Measurements from ENCODE around the gene CES5A. TPM values are rescaled to one million over a fixed set of nuclear protein-coding genes. Genes with fewer than 3 reads are reported as not detected.
"Not testable (repeated sequence)": the region's sequence is repeated elsewhere in the genome, so short reads cannot be mapped to it uniquely, and the experiment has no call there.

CES5A gene
- total RNA-seq, 1 donor from 2014 or later: not detected

DNA sequence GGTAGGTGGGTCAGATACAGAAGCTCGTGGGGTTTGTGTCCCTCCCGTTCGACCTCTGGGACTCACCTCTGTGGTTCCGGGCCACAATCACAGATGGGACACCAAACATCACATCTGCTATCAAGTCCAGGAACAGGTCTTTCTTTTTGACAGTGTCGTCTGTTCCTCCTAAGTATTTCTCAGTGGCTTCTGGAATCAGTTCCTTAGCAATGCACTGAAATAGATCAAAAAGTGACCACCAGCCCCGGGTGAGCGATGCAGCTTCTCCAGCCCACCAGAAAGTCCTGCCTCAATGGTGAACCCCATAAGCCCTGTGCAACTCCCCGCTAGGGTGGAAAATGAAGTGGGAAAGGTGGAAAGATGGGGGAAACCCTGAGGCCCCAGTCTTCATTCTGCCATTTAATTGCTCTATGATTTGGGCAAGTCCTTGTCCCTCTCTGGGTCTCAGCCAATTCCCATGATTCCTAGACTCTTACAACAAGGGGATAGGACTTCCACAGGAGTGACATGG is 64.7 kb downstream of the CES5A start:
- FAIRE-seq (no peak), DNase-seq (ENCODE audit: low read depth) (no peak)
- no peak overlapping the region for H3K4me3 ChIP-seq (ENCODE audit: low read depth, low read length)
- H3K36me3 ChIP-seq (ENCODE audit: control insufficient read depth, insufficient read depth, low read length): no peaks in the 10 kb centered on the region
- no peaks in the 10 kb centered on the region for H3K27me3 ChIP-seq (ENCODE audit: control insufficient read depth, insufficient read depth, low read length)
- TF ChIP-seq, protein P1, sequence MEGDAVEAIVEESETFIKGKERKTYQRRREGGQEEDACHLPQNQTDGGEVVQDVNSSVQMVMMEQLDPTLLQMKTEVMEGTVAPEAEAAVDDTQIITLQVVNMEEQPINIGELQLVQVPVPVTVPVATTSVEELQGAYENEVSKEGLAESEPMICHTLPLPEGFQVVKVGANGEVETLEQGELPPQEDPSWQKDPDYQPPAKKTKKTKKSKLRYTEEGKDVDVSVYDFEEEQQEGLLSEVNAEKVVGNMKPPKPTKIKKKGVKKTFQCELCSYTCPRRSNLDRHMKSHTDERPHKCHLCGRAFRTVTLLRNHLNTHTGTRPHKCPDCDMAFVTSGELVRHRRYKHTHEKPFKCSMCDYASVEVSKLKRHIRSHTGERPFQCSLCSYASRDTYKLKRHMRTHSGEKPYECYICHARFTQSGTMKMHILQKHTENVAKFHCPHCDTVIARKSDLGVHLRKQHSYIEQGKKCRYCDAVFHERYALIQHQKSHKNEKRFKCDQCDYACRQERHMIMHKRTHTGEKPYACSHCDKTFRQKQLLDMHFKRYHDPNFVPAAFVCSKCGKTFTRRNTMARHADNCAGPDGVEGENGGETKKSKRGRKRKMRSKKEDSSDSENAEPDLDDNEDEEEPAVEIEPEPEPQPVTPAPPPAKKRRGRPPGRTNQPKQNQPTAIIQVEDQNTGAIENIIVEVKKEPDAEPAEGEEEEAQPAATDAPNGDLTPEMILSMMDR (IDR thresholded peaks at IDR 0.05; ENCODE audit: insufficient read depth, low read length, severe bottlenecking): no peak

DNA sequence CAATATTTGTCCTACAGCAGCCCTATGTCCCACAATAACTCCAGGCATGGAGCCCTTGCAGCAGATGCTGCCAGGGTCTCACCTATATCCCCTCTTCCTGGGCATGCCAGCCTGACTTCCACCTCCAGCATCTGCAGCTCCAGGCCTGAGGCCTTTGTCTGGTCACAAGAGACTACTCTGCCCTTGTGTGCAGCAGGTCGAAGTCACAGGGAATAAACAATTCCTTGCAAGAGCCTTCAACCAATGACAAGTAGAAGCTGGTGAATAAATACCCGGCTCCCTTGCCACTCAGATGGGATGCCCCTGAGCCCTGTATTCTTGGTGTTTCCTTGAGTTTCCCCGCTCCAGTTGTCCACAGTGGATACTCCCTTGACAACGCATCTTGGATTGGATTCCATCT is 65.3 kb downstream of the CES5A start:
- H3K36me3 ChIP-seq (ENCODE audit: control insufficient read depth, insufficient read depth, low read length): no peaks in the 10 kb centered on the region
- no peaks in the 10 kb centered on the region for H3K27me3 ChIP-seq (ENCODE audit: control insufficient read depth, insufficient read depth, low read length)
- TF ChIP-seq, protein P1 (IDR thresholded peaks at IDR 0.05; ENCODE audit: insufficient read depth, low read length, severe bottlenecking): no peak
- no peak overlapping the region for H3K4me3 ChIP-seq (ENCODE audit: low read depth, low read length)
- DNase-seq (ENCODE audit: low read depth): no peak
- FAIRE-seq: no peak

DNA sequence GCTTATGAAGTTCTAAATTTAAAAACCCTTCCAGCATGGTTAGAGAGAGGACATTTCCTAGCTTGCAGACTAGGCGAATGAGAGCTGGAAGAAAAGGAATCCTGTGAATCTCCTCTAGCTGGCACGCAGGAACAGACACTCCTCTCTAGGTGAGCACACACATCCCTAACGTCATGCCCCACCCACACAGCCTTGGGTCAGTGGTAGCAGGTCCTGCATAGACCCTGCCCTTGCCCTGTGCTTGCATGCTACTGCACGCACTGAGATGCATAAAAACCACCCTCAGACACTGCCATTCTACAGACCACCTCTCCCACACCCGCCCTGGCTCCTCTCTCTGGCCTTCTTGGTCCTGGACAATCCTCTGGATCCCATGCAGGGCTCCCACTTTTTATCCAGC is 65.8 kb downstream of the CES5A start:
- H3K27me3 ChIP-seq (ENCODE audit: control insufficient read depth, insufficient read depth, low read length): no peaks in the 10 kb centered on the region
- H3K36me3 ChIP-seq (ENCODE audit: control insufficient read depth, insufficient read depth, low read length): no peaks in the 10 kb centered on the region
- no peak for FAIRE-seq
- TF ChIP-seq, protein P1 (IDR thresholded peaks at IDR 0.05; ENCODE audit: insufficient read depth, low read length, severe bottlenecking): no peak
- H3K4me3 ChIP-seq (ENCODE audit: low read depth, low read length): no peak overlapping the region
- DNase-seq (ENCODE audit: low read depth): no peak

DNA sequence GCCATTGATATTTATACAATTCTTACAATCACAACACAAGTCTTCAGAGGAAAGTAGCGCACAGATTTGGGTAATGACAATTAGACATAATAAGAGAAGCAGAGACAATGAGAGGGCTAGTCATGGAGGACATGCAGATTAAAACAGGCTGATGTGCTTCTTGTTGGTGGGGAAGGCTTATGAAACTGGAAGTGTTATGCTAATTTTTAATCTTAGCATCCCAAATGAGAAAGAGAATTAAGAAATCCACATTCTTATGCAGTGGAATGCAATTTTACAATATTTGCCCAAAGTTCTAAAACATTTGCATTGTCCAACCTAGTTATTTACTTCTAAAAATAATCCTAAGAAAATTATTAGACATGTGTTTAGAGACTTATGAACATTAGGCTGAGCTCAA is 66.9 kb downstream of the CES5A start:
- DNase-seq (ENCODE audit: low read depth); FAIRE-seq; H3K27me3 ChIP-seq (ENCODE audit: control insufficient read depth, insufficient read depth, low read length); H3K4me3 ChIP-seq (ENCODE audit: low read depth, low read length); H3K36me3 ChIP-seq (ENCODE audit: control insufficient read depth, insufficient read depth, low read length): not testable (repeated sequence)

DNA sequence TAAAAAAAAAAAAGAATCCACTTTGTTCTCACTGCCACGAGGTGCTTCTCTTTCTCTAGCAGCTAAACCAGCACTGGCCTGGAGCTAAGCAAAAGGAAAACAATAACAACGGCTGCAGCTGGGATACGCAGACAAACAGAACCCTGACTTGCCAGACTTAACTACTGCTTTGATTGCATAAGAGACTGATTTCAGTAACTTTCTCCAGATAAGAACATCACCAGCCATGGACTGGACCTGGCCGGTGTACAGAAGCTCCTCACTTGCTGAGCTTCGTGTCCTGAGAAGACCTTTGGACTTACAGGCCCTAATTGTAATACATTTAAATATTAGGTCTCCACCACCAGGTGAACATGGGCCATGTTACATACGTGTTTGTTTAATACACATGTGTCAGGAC is 70.1 kb downstream of the CES5A start:
- not testable (repeated sequence) for H3K36me3 ChIP-seq (ENCODE audit: control insufficient read depth, insufficient read depth, low read length); DNase-seq (ENCODE audit: low read depth); H3K4me3 ChIP-seq (ENCODE audit: low read depth, low read length); H3K27me3 ChIP-seq (ENCODE audit: control insufficient read depth, insufficient read depth, low read length); FAIRE-seq

DNA sequence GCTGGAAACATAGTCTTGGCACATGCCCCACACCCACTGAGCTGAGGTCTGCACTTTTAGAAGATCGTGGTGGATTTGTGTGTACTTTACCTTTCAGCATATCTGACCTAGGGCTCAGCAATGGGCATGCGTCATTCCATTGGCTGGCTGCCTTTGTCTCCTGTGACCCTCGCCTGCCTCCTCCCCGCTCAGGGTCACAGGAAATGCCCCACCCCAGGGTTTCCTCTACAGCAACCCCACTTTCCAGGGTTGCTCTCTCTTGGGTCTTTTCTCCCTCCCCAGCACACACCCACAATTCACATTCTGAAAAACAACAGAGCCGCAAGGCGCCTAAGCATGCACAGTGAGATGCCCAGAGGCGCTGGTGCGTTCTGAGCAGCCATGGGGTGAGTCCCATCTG is 71.5 kb downstream of the CES5A start:
- H3K36me3 ChIP-seq (ENCODE audit: control insufficient read depth, insufficient read depth, low read length); H3K27me3 ChIP-seq (ENCODE audit: control insufficient read depth, insufficient read depth, low read length); DNase-seq (ENCODE audit: low read depth); FAIRE-seq; H3K4me3 ChIP-seq (ENCODE audit: low read depth, low read length): not testable (repeated sequence)

Other genes starting within 250 kb of the CES5A start
- 0.26 and 0.38 TPM in 2 replicates for gene SLC6A2, start 219.4 kb downstream of the CES5A start, total RNA-seq
- 0.26 TPM in 2 replicates for gene CES1, start 42.3 kb downstream of the CES5A start, total RNA-seq

All from bronchial epithelial cell (primary cell).